GM12865 (cell line): ENCODE measurements around the gene MRPL49.

Experiments used
- DNase-seq: peaks from one replicate; pipeline ENCODE4 v3.0.0; 2010; ENCODE audit warnings: low read depth
- H3K4me3 ChIP-seq: 2 replicates; pipeline ENCODE4 v1.5.1; 2011; ENCODE audit warnings: mild to moderate bottlenecking, low read depth, low read length, control low read depth
- TF ChIP-seq, protein P1 (sequence below): IDR thresholded peaks from 2 replicates; pipeline ENCODE4 v1.5.1; 2011; ENCODE audit warnings: low read length, control low read depth, low read depth, inconsistent platforms; ENCODE audit not compliant: insufficient read depth; ENCODE audit errors: missing control alignments

Gene MRPL49

DNA sequence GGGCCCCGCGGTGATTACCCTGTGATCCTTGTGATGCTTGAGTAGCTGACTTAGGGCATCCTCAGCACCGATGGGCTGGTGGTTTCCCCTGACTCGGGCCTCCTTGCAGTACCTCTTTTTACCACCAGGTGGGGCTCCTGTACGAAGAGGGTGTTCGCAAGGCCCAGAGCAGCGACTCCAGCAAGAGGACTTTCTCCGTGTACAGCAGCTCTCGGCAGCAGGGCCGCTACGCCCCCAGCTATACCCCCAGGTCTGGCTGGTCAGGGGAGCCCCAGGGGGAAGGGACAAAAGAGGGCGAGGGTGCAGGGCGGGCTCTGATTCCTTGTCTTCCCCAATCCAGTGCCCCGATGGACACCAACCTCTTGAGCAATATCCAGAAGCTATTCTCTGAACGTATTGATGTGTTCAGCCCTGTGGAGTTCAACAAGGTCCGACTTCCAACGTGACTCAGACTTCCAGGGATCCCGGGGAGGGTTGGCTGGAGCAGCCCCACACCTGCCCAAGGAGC lies 11.7 kb upstream of the MRPL49 start:
- TF ChIP-seq, protein P1, sequence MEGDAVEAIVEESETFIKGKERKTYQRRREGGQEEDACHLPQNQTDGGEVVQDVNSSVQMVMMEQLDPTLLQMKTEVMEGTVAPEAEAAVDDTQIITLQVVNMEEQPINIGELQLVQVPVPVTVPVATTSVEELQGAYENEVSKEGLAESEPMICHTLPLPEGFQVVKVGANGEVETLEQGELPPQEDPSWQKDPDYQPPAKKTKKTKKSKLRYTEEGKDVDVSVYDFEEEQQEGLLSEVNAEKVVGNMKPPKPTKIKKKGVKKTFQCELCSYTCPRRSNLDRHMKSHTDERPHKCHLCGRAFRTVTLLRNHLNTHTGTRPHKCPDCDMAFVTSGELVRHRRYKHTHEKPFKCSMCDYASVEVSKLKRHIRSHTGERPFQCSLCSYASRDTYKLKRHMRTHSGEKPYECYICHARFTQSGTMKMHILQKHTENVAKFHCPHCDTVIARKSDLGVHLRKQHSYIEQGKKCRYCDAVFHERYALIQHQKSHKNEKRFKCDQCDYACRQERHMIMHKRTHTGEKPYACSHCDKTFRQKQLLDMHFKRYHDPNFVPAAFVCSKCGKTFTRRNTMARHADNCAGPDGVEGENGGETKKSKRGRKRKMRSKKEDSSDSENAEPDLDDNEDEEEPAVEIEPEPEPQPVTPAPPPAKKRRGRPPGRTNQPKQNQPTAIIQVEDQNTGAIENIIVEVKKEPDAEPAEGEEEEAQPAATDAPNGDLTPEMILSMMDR = peak; percentile 96
- H3K4me3 ChIP-seq = no peak overlapping the region
- DNase-seq = peak; percentile 91

DNA sequence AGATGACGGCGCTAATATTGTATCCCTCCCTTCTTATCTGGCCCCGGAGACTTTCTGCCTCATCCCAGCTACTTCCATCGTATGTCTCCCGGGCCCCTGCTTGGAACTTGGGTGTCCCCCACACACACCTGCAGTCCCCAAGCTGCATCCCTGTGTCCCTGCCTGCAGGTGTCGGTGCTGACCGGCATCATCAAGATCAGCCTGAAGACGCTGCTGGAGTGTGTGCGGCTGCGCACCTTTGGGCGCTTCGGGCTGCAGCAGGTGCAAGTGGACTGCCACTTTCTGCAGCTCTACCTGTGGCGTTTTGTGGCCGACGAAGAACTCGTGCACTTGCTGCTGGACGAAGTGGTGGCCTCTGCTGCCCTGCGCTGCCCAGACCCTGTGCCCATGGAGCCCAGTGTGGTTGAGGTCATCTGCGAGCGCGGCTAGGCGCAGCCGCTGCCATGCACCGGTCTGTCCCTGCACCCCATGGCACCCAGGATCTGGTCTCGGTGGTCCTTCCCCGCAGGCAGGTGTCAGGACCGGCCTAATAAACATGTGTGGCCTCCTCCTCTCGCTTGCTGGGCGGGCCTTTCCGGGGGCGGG lies 10.9 kb upstream of the MRPL49 start:
- H3K4me3 ChIP-seq = no peak overlapping the region
- TF ChIP-seq, protein P1 = no peak
- no peak for DNase-seq

DNA sequence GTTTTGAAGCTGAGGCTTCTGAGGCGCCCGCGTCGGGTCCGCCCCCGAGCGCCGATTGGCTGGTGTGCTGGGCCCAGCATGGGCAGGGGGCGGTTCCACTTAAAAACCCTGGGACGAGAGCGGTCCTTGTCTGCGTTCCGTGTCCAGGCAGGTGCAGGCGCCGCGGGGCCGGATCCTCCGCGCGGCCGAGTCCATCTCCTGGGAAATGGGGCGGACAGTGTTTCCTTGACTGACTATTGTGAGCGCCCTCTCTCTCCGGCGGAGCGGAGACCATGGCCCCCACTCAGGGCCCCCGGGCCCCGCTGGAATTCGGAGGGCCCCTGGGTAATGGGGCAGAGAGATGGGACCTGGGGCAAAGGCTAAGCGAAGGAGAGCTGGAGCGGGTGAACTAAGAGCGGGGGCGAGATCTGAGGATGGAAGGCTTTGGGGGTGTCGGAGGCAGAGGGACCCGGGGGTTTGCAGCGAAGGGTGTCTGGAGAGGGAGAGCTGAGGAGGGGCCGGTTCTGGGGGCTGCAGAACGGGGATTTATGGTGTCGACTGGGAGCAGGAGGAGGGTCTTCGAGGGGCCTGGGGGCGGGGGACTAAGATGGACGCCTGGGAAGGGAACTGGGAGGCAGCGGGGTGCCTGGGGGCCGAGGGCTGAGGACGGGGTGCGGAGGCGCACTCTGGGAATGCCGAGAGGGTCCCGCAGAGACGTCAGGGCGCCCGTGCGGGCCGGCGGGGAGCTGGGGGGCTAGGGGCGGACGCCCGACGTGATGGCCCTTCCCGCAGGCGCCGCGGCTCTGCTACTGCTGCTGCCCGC lies 10.2 kb upstream of the MRPL49 start, which contains the start of gene TM7SF2:
TSS of gene TM7SF2 (plus strand) at position 129 of the 802 bp plus-strand sequence. CDS start at position 273, 144 bp downstream.
- TF ChIP-seq, protein P1 = no peak
- H3K4me3 ChIP-seq = peak within 1 kb of the TSS; percentile 72

DNA sequence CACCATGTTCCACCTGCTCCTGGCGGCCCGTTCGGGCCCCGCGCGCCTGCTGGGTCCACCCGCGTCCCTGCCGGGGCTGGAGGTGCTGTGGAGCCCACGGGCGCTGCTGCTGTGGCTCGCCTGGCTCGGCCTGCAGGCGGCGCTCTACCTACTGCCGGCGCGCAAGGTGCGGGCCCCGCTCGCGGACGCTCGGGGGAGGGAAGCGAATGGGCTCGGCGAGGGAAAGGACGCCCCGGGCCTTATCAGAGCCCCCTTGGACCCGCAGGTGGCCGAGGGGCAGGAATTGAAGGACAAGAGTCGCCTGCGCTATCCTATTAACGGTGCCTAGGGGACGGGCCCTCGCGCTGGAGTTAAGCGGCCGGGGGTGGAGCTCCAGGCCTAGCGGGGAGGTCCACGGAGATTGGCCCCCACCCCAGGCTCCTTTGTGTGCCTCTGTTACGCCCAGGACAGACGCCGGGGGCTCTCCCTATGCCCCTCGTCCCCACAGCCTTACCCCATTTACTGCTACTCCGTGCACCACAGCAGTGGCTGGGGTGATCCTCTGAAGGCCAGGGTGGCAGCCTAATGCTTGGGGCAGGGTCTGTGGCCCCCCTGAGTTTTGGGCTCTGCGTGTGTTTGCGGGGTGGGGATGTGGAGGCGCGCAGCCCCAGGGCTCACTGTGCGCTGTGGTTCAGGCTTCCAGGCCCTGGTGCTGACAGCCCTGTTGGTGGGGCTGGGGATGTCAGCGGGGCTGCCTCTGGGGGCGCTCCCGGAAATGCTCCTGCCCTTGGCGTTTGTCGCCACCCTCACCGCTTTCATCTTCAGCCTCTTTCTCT lies 9.4 kb upstream of the MRPL49 start:
- TF ChIP-seq, protein P1 = peak; percentile 91
- DNase-seq = peak; percentile 83
- H3K4me3 ChIP-seq = peak overlapping the region; percentile 72

More for the DNA sequence above, 10.2 kb upstream of the MRPL49 start, which contains the start of gene TM7SF2:
- DNase-seq = peak; percentile 97

DNA sequence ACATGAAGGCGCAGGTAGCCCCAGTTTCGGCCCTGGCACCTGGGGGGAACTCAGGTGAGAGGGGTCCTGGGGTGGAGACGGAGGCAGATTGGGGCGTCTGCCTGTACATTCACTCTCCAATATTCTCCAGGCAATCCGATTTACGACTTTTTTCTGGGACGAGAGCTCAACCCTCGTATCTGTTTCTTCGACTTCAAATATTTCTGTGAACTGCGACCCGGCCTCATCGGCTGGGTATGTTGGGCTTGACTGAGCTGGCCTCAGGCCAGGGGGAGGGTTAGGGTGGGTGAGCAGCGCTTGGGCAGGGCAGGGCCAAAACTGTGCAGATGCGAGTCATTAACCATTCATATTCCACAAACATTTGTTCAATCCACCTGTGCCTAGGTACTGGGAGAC lies 8.8 kb upstream of the MRPL49 start:
- DNase-seq = no peak
- H3K4me3 ChIP-seq = peak overlapping the region; percentile 72
- TF ChIP-seq, protein P1 = no peak

DNA sequence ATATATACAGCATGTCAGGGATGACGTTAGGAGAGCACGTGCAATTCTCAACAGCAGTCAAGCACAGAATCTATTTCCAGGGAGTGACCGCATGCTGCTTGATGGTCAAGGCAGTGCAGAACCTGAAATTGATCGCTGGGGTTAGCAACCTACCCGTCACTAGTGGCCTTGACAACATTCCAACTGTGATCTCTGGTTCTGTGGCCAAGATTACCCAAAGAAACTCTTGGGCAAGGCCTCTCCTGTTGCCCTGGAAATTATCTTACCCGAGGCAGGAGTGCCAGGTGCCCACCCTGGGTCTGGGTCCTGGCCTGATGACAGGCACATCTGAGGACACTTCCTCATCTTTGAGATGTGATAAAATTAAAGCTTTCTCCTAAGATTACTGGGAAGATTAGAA lies 8.3 kb upstream of the MRPL49 start:
- TF ChIP-seq, protein P1 = no peak
- H3K4me3 ChIP-seq = no peak overlapping the region
- no peak for DNase-seq
